ENCODE results near the gene CROCC2.

DNA sequence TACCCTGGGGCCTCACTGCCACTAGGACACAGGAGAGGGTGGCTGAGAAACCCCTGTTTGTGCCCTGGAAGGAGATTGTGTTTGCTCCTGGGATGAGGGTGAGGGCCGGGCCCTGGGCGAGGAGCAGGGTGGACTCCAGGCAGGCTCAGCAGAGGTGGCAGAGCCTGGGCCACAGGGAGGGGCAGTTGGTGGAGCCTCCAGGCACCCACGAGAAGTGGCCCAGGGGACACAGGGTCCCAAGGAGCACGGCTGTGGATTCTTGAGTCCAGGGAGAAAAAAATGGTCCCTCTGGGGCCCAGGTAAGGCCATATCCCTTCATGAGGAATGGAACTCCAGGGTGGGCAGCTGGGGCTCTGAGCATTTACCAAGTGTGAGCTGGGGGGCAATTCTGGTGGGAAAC is 18.5 kb upstream of the CROCC2 start:
- TF ChIP-seq CTCF (IDR thresholded peaks at IDR 0.05) (no peak), POLR2A (IDR thresholded peaks at IDR 0.05) (no peak)
